OCI-LY3 (cell line): ENCODE measurements around the gene SLC38A7.

Source experiments
- CTCF ChIP-seq: fragments of 200-600, 300-600 bp; sonication (generic); IDR thresholded peaks from 2 replicates; pipeline ENCODE4 v1.5.1; 2014; ENCODE audit warnings: antibody characterized with exemption, low read length, low read depth
- EZH2phosphoT487 ChIP-seq: fragments of 200-600 bp; shearing (Covaris generic); IDR thresholded peaks from 2 replicates; pipeline ENCODE4 v1.6.1; 2018; ENCODE audit warnings: antibody characterized with exemption, mixed run types, low read depth

- TF ChIP-seq CTCF (no peak), EZH2phosphoT487 (no peak)
Observed at GRCh38 chr16:58685084-58685449, 497 bp upstream of the SLC38A7 start.
